PC-3 (cell line): ENCODE measurements around the gene PHF21B. TPM values are rescaled to one million over a fixed set of nuclear protein-coding genes. Genes with fewer than 3 reads are reported as not detected.

ENCODE experiments used
- ATAC-seq: fragments of 200-7000 bp; cut with Tn5 transposase; 2 replicates; pipeline ENCODE4 v1.9.1; 2020; ENCODE audit warnings: mild to moderate bottlenecking, moderate library complexity
- BruUV-seq: library from RNA; stranded (reverse); fragments of 400-500 nt; replicated peaks from 2 replicates; lab custom pipeline; 2021; lab: Mats Ljungman, UMichigan
- CTCF ChIA-PET: fragments of 300-600 bp; sonication (Branson Sonifier 250); formaldehyde crosslinking; loops from one replicate; lab custom pipeline; 2022; ENCODE audit warnings: antibody characterized with exemption; lab: Charles Lee
- POLR2A ChIA-PET: fragments of 300-600 bp; sonication (Branson Sonifier 250); formaldehyde crosslinking; loops from one replicate; lab custom pipeline; 2022; ENCODE audit warnings: antibody characterized with exemption; ENCODE audit not compliant: unreplicated experiment; lab: Charles Lee
- DNase-seq: peaks from one replicate; pipeline ENCODE4 v3.0.0-alpha.2; 2015
- H2AFZ ChIP-seq: fragments of 300-600 bp; sonication (generic); 2 replicates; pipeline ENCODE4 v1.6.0; 2016; ENCODE audit warnings: antibody characterized with exemption, low read length
- H3F3A ChIP-seq: fragments of 300-600 bp; sonication (generic); one replicate; pipeline ENCODE4 v1.6.0; 2017; ENCODE audit warnings: antibody characterized with exemption, low read length, control low read depth, mild to moderate bottlenecking; ENCODE audit not compliant: unreplicated experiment
- H3K27ac ChIP-seq: fragments of 300-600 bp; sonication (generic); 2 replicates; pipeline ENCODE4 v1.5.1; 2016; ENCODE audit warnings: mild to moderate bottlenecking, low read length
- H3K27me3 ChIP-seq: fragments of 300-600 bp; sonication (generic); 2 replicates; pipeline ENCODE4 v1.6.1; 2016; ENCODE audit warnings: low read length, mixed read lengths
- H3K36me3 ChIP-seq: fragments of 300-600 bp; sonication (generic); 2 replicates; pipeline ENCODE4 v1.6.1; 2016; ENCODE audit warnings: low read depth, mixed run types, low read length, mixed read lengths
- H3K4me1 ChIP-seq: fragments of 300-600 bp; sonication (generic); 2 replicates; pipeline ENCODE4 v1.5.1; 2016; ENCODE audit warnings: low read length; ENCODE audit not compliant: insufficient read depth
- H3K4me2 ChIP-seq: fragments of 300-600 bp; sonication (generic); 2 replicates; pipeline ENCODE4 v1.6.0; 2016; ENCODE audit warnings: low read length
- H3K4me3 ChIP-seq: fragments of 300-600 bp; sonication (generic); 2 replicates; pipeline ENCODE4 v1.5.1; 2016; ENCODE audit warnings: mild to moderate bottlenecking, low read length, mixed read lengths
- H3K79me2 ChIP-seq: fragments of 300-600 bp; sonication (generic); 2 replicates; pipeline ENCODE4 v1.6.1; 2017; ENCODE audit warnings: low read length, mixed read lengths
- H3K9ac ChIP-seq: fragments of 300-600 bp; sonication (generic); 2 replicates; pipeline ENCODE4 v1.6.0; 2016; ENCODE audit warnings: mild to moderate bottlenecking, low read length
- H3K9me2 ChIP-seq: fragments of 300-600 bp; sonication (generic); replicated peaks from 2 replicates; pipeline ENCODE4 v1.6.1; 2016; ENCODE audit warnings: mixed run types, low read length, mixed read lengths
- H3K9me3 ChIP-seq: fragments of 300-600 bp; sonication (generic); 2 replicates; pipeline ENCODE4 v1.6.1; 2016; ENCODE audit warnings: low read length, mixed read lengths
- H4K20me1 ChIP-seq: fragments of 300-600 bp; sonication (generic); 2 replicates; pipeline ENCODE4 v1.6.1; 2016; ENCODE audit warnings: low read length, mixed read lengths
- CTCF ChIP-seq: fragments of 300-600 bp; sonication (generic); conservative IDR thresholded peaks from 2 replicates; pipeline ENCODE4 v1.5.1; 2017; ENCODE audit warnings: antibody characterized with exemption, low read depth, mild to moderate bottlenecking, low read length
- EZH2 ChIP-seq: fragments of 300-600 bp; sonication (generic); IDR thresholded peaks from one replicate; pipeline ENCODE4 v1.6.1; 2017; ENCODE audit warnings: antibody characterized with exemption, mild to moderate bottlenecking, low read length; ENCODE audit not compliant: unreplicated experiment
- EZH2phosphoT487 ChIP-seq: fragments of 300-600 bp; sonication (generic); IDR thresholded peaks from 2 replicates; pipeline ENCODE4 v1.6.1; 2018; ENCODE audit warnings: mild to moderate bottlenecking, antibody characterized with exemption, low read length, borderline replicate concordance
- intact Hi-C: fragments of 100-400 bp; cut with micrococcal nuclease; formaldehyde crosslinking; loops from 2 replicates; pipeline ENCODE4 v1.9.0; 2023
- total RNA-seq: library from RNA; depleted of rRNA; stranded (reverse); fragments of >200 nt; gene quantifications from 2 replicates; pipeline ENCODE4 v1.2.3, GENCODE V29; 2014

The PHF21B gene
- total RNA-seq, 1 experiment from 2014 or later, result not detected

GRCh38 chr22:44950806-44951509, 58.8 kb downstream of the PHF21B start:
- H3K4me3 ChIP-seq, result no peak overlapping the region
- POLR2A ChIA-PET, result no interaction called here
- ATAC-seq, result no peak
- H3K9ac ChIP-seq, result no peak overlapping the region
- no peak overlapping the region for H3K27ac ChIP-seq
- no peak overlapping the region for H3K4me2 ChIP-seq
- no peaks in the 10 kb centered on the region for H3K9me2 ChIP-seq
- peaks cover 62% of the 10 kb centered on the region for H3K27me3 ChIP-seq
- H3K79me2 ChIP-seq, result no peaks in the 10 kb centered on the region
- no peaks in the 10 kb centered on the region for H3K36me3 ChIP-seq
- CTCF ChIA-PET, result no interaction called here
- H2AFZ ChIP-seq, result no peak overlapping the region
- no peaks in the 10 kb centered on the region for H4K20me1 ChIP-seq
- TF ChIP-seq EZH2phosphoT487, result no peak
- DNase-seq, result no peak
- H3F3A ChIP-seq, result no peaks in the 10 kb centered on the region
- BruUV-seq, result no TSS peak
- H3K4me1 ChIP-seq, result no peaks in the 10 kb centered on the region
- H3K9me3 ChIP-seq, result no peaks in the 10 kb centered on the region
- intact Hi-C loops, result no loop called here

- BruUV-seq, result no TSS peak
- H3K9me2 ChIP-seq, result no peaks in the 10 kb centered on the region
- no peak overlapping the region for H3K9ac ChIP-seq
- H3K79me2 ChIP-seq, result no peaks in the 10 kb centered on the region
- H3K9me3 ChIP-seq, result no peaks in the 10 kb centered on the region
- TF ChIP-seq CTCF (no peak), EZH2phosphoT487 (no peak), EZH2 (no peak)
- peaks cover 57% of the 10 kb centered on the region for H3K27me3 ChIP-seq
- H4K20me1 ChIP-seq, result no peaks in the 10 kb centered on the region
- POLR2A ChIA-PET, result no interaction called here
- DNase-seq (no peak), ATAC-seq (no peak)
- H3K4me2 ChIP-seq, result no peak overlapping the region
- H3K4me3 ChIP-seq, result no peak overlapping the region
- intact Hi-C loops, result no loop called here
- H2AFZ ChIP-seq, result no peak overlapping the region
- no peaks in the 10 kb centered on the region for H3K36me3 ChIP-seq
- no peak overlapping the region for H3K27ac ChIP-seq
- CTCF ChIA-PET, result no interaction called here
- H3K4me1 ChIP-seq, result no peaks in the 10 kb centered on the region
- H3F3A ChIP-seq, result no peaks in the 10 kb centered on the region
These were observed 62.0 kb downstream of the PHF21B start for GRCh38 chr22:44947846-44948245.

- H3K9me3 ChIP-seq, result no peaks in the 10 kb centered on the region
- H3F3A ChIP-seq, result no peaks in the 10 kb centered on the region
- no peak overlapping the region for H2AFZ ChIP-seq
- H3K36me3 ChIP-seq, result no peaks in the 10 kb centered on the region
- no peaks in the 10 kb centered on the region for H4K20me1 ChIP-seq
- TF ChIP-seq EZH2phosphoT487 (no peak), EZH2 (no peak), CTCF (no peak)
- intact Hi-C loops, result no loop called here
- H3K9ac ChIP-seq, result no peak overlapping the region
- H3K27ac ChIP-seq, result no peak overlapping the region
- ATAC-seq (no peak), DNase-seq (no peak)
- H3K4me1 ChIP-seq, result no peaks in the 10 kb centered on the region
- no peaks in the 10 kb centered on the region for H3K9me2 ChIP-seq
- H3K27me3 ChIP-seq, result peaks cover 57% of the 10 kb centered on the region
- no peaks in the 10 kb centered on the region for H3K79me2 ChIP-seq
- no peak overlapping the region for H3K4me3 ChIP-seq
- ChIA-PET CTCF (no interaction called here), POLR2A (no interaction called here)
- no peak overlapping the region for H3K4me2 ChIP-seq
- BruUV-seq, result no TSS peak
These were observed 62.8 kb downstream of the PHF21B start for GRCh38 chr22:44947049-44947448.
